ENCODE results near the gene CARD8. TPM values are rescaled to one million over a fixed set of nuclear protein-coding genes. Genes with fewer than 3 reads are reported as not detected.

Gene CARD8
- total and polyA plus RNA-seq, 2 of the 8 experiments (the other 6 are each of a cell fraction or from before 2014, with no cell fraction given) = 8.9 to 24.4 TPM

DNA sequence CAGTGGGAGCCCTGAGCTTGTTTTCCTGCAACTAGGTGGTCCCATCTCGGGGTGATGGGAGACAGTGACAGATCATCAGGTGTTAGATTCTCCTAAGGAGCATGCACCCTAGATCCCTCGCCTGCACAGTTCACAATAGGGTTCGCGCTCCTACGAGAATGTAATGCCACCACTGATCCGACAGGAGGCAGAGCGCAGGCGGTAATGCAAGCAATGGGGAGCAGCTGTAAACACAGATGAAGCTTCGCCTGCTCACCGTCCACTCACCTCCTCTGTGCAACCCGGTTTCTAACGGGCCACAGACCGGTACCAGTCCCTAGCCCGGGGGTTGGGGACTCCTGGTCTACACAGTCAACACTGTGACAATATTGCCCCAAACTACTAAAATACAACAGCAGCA lies 38.8 kb downstream of the CARD8 start:
- POLR2A ChIA-PET (ENCODE audit: partially characterized antibody) = interaction anchor here (1.2 to 2.9 kb wide), 2 partner anchors 13 to 18 kb away, joined by 3 to 9 read pairs; no protein-coding TSS in a partner anchor
- H2AFZ ChIP-seq (ENCODE audit: low read length) = no peak overlapping the region
- no peak overlapping the region for H3K4ac ChIP-seq (replicated peaks; ENCODE audit: insufficient read length, low read depth, low read length)
- H2BK12ac ChIP-seq (ENCODE audit: low read depth, low read length) = no peak overlapping the region
- H2BK15ac ChIP-seq (ENCODE audit: low read length) = no peak overlapping the region
- no peak overlapping the region for H3K23ac ChIP-seq (ENCODE audit: insufficient read length)
- no peak for TF ChIP-seq RBBP5 (IDR thresholded peaks at IDR 0.05; ENCODE audit: borderline replicate concordance, low read depth, low read length)
- TF ChIP-seq RAD21 (IDR thresholded peaks at IDR 0.05 in 1 of 2, conservative IDR thresholded peaks at IDR 0.05 in 1 of 2; ENCODE audit: low read depth in 2 of 2, low read length in 2 of 2) = peak; percentile 39 to 52
- 0 out of 2 replicates have a peak, but pooled peaks have one; percentile 15 for TF ChIP-seq TEAD4 (IDR thresholded peaks at IDR 0.05; ENCODE audit: low read depth, low read length)
- TF ChIP-seq, protein P1, sequence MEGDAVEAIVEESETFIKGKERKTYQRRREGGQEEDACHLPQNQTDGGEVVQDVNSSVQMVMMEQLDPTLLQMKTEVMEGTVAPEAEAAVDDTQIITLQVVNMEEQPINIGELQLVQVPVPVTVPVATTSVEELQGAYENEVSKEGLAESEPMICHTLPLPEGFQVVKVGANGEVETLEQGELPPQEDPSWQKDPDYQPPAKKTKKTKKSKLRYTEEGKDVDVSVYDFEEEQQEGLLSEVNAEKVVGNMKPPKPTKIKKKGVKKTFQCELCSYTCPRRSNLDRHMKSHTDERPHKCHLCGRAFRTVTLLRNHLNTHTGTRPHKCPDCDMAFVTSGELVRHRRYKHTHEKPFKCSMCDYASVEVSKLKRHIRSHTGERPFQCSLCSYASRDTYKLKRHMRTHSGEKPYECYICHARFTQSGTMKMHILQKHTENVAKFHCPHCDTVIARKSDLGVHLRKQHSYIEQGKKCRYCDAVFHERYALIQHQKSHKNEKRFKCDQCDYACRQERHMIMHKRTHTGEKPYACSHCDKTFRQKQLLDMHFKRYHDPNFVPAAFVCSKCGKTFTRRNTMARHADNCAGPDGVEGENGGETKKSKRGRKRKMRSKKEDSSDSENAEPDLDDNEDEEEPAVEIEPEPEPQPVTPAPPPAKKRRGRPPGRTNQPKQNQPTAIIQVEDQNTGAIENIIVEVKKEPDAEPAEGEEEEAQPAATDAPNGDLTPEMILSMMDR (IDR thresholded peaks at IDR 0.05; ENCODE audit: control extremely low read depth in 1 of 3, insufficient read depth in 1 of 3, low read depth in 1 of 3, low read length in 3 of 3) = peak; percentile 62 to 83 (median 76)
- H3K36me3 ChIP-seq (ENCODE audit: control insufficient read depth in 2 of 4, insufficient read depth in 4 of 4, low read length in 3 of 4) = no peaks in the 10 kb centered on the region
- H4K91ac ChIP-seq (replicated peaks; ENCODE audit: insufficient read length, low read length) = no peak overlapping the region
- CTCF ChIA-PET (ENCODE audit: partially characterized antibody) = interaction anchor here (0.5 to 6.8 kb wide), 31 partner anchors 8 to 1344 kb away, joined by 3 to 68 read pairs (median 4); partner anchors contain the start of genes CARD8 and ZNF114
- no peaks in the 10 kb centered on the region for H3K79me1 ChIP-seq (ENCODE audit: low read depth, low read length)
- peak; percentile 77 for FAIRE-seq
- H4K20me1 ChIP-seq (replicated peaks in 1 of 2; ENCODE audit: control insufficient read depth in 1 of 2, insufficient read depth in 2 of 2, low read length in 2 of 2) = peaks cover 0 to 2% of the 10 kb centered on the region in 2 experiments
- H3K4me1 ChIP-seq (replicated peaks in 1 of 4; ENCODE audit: control insufficient read depth in 3 of 4, insufficient read depth in 4 of 4, low read length in 3 of 4) = no peaks in the 10 kb centered on the region; a peak in 1 of 7 replicates
- no peaks in the 10 kb centered on the region for H3K23me2 ChIP-seq (ENCODE audit: low read depth, low read length)
- WGBS, 2 experiments (ENCODE audit: extremely low coverage in 1 of 2, insufficient coverage in 1 of 2, insufficient read length in 1 of 2, insufficient replicate concordance in 2 of 2, low coverage in 1 of 2, low lambda C conversion rate in 2 of 2, missing lambda C conversion rate in 1 of 2) = 59% methylated on average over 14 of the region's 14 CpGs; no CpG with 5 or more reads in 1 of the 2 experiments
- H3K27me3 ChIP-seq (replicated peaks in 1 of 4; ENCODE audit: control insufficient read depth in 3 of 4, extremely low read depth in 1 of 4, insufficient read depth in 3 of 4, low read length in 3 of 4) = no peaks in the 10 kb centered on the region
- no peak overlapping the region for H2BK20ac ChIP-seq (ENCODE audit: low read length)
- no peak overlapping the region for H4K8ac ChIP-seq (ENCODE audit: extremely low read depth, insufficient read depth, low read length)
- H3K4me2 ChIP-seq (ENCODE audit: insufficient read depth in 1 of 2, low read depth in 2 of 2, low read length in 2 of 2) = no peak overlapping the region
- no peak overlapping the region for H3K56ac ChIP-seq (replicated peaks; ENCODE audit: insufficient read length, low read depth, low read length)
- H2BK5ac ChIP-seq (ENCODE audit: low read depth, low read length) = no peak overlapping the region
- H2AK5ac ChIP-seq (ENCODE audit: low read depth, low read length) = no peak overlapping the region
- no peak overlapping the region for H2BK120ac ChIP-seq (replicated peaks; ENCODE audit: low read depth, low read length)
- no peaks in the 10 kb centered on the region for H3K79me2 ChIP-seq (ENCODE audit: control insufficient read depth in 1 of 2, insufficient read depth in 2 of 2, low read length in 2 of 2)
- H3K4me3 ChIP-seq (ENCODE audit: extremely low read depth in 1 of 4, insufficient read depth in 2 of 4, low read depth in 3 of 4, low read length in 4 of 4) = no peak overlapping the region
- no peaks in the 10 kb centered on the region for H3K9me3 ChIP-seq (ENCODE audit: insufficient read depth in 2 of 2, low read depth in 1 of 2, low read length in 1 of 2)
- H3K27ac ChIP-seq (ENCODE audit: low read depth, low read length) = no peak overlapping the region
- H3K9ac ChIP-seq (replicated peaks in 1 of 4; ENCODE audit: extremely low read depth in 1 of 4, low read depth in 3 of 4, low read length in 3 of 4) = no peak overlapping the region
- DNase-seq (ENCODE audit: low read depth in 1 of 2, low spot score in 2 of 2) = peak in 1 of 2 experiments; percentile 74
- H3K14ac ChIP-seq (ENCODE audit: insufficient read length) = no peak overlapping the region
- H4K5ac ChIP-seq (ENCODE audit: insufficient read length, low read depth, low read length) = no peak overlapping the region
- no peak overlapping the region for H3K18ac ChIP-seq (ENCODE audit: extremely low read depth, low read length)

All from H1 (cell line).